Uterus (tissue), 2 donors: ENCODE data around the gene SORBS1.

Source experiments
- CTCF ChIP-seq, 4 experiments: fragments of 200-600 bp in 2 of 4; fragments of 450-650 bp in 2 of 4; sonication (generic) in 2 of 4; IDR thresholded peaks; one replicate each; pipeline ENCODE4 v1.5.1; 2016 to 2019; ENCODE audit warnings: antibody characterized with exemption in 4 of 4, mild to moderate bottlenecking in 2 of 4, moderate library complexity in 1 of 4
- POLR2A ChIP-seq, 2 donors: fragments of 450-650 bp; IDR thresholded peaks; one replicate each; pipeline ENCODE4 v1.6.1; 2016; ENCODE audit warnings: antibody characterized with exemption in 2 of 2, mild to moderate bottlenecking in 1 of 2, moderate library complexity in 1 of 2

- TF ChIP-seq POLR2A (IDR thresholded peaks at IDR 0.05) (no peak), CTCF (IDR thresholded peaks at IDR 0.05) (no peak)
These were observed 233.2 kb downstream of the SORBS1 start for GRCh38 chr10:95328013-95328412.
